Measurements from ENCODE around the gene SLC8A2.

Gene SLC8A2

GRCh38 chr19:47471733-47472457 lies at the start of gene SLC8A2:
SLC8A2 (minus strand) TSS chr19:47471893; CDS start chr19:47466403, 5,490 bp downstream.
- peak; percentile 62 for DNase-seq

DNA sequence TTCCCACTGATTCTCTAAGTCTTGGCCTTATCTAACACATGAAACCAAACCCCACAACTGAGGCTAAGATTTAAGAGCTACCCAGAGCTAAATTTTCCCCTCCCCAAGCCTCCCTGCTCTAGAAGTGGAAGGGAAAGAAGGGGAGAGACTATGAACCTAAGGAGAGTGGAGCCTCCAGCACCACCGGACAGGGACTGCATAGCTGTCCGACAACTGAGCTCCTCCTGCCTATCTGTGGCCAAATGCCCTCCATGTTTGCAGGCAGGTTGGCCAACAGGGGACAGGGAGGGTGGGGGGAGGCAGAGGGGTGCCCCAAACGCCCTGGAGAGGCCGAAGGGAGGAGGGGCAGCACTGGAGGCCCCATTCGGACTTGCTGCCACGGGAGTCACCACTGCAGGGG lies 49.1 kb upstream of the SLC8A2 start:
- DNase-seq = no peak

- no peak for DNase-seq
These were observed 48.7 kb upstream of the SLC8A2 start for GRCh38 chr19:47520343-47520806.

- DNase-seq = no peak
These were observed 47.2 kb upstream of the SLC8A2 start for GRCh38 chr19:47518854-47519253.

GRCh38 chr19:47518139-47518538 lies 46.4 kb upstream of the SLC8A2 start:
- DNase-seq = peak; percentile 75

DNA sequence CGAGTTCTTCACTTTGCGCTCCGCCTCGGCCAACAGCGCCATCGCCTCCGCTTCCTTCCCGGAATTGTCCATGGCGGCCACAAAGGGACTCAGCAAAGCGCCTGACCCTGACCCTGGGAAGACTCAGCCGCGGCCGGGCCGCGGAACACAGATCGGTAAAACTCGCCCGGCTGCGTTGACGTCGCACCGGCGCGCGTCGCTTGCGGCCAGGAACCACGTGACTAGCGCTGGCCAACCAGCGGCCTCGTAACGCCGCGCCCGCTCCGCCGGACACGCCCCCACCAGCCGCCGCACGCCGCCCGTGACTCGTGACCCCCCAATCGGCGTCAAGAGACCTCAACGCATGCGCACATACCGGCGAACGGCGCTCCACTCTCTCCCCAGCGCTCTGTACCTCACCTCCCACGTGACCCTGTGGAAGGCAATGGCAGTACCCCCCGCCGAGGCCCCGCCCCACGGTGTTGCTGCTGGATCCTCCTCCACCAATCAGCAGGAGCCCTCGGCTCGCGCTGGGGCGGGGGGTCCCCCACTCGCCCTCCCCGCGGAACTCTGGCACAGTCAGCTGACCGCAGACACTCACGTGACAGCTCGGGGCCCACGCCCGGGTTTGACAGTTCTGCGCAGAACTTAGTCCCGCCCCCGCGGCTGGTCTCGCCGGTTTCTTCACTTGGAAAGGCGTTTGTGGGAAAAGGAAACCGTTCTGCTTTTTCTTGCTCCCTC lies 43.3 kb upstream of the SLC8A2 start, which contains the start of gene NAPA:
TSS of gene NAPA (minus strand) at position 195 of the 720 bp plus-strand sequence. CDS start at position 72, 123 bp downstream.
- DNase-seq = peak; percentile 100

DNA sequence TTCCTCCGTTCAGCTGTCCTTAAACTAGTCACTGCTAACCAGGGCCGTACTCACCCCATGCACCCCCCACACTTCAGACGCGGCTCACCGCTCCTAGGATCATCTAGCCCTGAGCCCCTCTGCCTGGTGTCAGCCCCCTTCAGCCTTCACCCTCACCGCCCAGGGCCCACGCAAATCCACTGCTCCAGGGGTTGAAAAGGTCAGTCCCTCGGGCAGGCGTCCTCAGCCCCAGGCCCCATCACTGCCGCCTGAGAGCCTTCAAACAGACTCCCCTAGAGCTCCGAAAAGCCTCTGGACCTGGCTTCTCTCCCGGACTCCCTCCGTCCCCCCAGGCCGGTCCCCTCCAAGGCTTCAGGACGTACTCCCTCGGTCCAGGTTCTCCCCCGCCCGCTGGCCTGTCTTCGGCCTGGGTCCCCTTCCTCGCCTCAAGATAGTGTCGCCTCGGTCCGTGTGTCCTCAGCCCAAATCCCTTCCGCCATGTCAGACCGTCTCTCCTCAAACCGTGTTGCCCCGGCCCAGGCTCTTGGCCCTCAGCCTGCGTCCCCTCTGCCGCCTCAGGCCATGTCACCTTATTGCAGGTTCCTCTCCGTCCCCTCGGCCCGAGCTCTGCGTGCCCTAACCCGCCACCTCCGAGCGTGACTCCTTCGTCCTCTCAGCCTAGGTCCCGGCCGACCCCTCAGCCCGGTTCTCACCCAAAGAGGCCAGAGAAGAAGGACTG lies 42.6 kb upstream of the SLC8A2 start:
- no peak for DNase-seq

- no peak for DNase-seq
These were observed 41.2 kb upstream of the SLC8A2 start for GRCh38 chr19:47512948-47513319.

DNA sequence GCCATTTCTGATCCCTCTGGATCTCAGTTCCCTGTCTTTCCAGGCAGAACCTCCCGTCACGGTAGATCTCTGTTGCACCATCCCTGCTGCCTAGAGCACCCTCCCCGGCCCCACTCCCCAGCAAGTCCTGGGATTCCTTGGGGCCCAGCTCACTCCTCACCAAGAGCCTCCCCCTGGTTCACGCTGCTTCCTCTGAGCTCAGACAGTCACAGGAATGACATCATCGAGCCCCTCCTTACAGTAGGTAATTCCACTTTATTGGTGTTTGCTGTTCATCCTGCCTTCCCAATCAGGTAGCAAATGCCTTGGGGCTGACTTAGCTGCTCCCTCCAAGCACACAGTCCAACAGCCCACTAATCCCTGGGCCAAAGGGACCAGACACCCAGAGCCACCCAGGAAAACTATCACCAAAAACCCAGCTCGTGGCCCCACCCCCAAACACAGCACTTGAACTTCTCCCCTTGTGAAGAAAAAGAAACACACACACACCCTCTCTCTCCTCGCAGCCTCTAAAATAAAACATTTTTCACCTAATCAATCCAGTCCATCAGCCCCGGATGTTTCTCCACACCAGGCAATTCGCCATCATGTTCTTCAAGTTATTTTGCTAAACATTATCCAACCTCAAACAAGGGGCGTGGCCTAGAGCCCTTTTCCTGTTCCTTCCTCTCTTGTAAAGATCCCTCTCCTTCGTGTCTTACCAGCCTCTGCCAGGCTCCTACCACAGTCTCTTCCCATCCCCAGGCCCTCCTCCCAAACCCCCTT lies 40.7 kb upstream of the SLC8A2 start:
- no peak for DNase-seq

DNA sequence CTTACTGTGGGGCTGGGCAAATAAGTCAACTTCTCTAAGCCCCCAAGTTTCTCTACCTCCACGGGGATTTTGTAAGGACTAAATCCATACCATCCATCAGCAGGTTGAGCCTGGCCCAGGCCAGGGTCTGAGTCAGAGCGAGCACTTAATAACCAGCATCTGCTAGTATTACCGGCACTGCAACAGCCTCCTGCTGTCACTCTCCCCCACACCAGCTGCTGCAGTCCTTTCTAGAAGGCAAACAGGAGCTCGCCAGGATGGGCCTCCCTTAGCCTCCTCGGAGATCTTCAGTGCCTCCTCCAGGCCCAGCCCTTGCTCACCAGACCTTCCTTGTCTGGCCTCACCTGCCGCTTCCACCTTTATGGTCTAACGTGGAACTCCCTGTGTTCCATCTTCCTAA lies 40.0 kb upstream of the SLC8A2 start:
- no peak for DNase-seq

DNA sequence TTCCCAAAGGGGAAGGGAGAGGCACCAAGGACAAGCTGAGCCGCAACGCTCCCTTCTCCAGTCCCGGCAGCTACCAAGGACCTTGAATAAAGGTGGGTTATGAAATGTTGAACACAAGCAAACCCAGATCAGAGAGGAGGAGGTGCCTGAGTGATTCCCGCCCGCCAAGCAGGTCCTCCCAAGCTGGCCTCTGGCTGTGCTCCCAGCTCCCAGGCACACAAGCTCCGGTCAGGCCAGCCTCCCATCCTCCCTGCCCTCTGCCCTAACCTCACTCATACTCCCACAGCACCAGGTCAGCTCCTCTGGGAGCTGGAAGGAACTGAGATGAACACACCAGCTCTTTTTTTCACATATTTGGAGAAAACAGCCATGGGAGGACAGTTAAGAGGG lies 39.4 kb upstream of the SLC8A2 start:
- no peak for DNase-seq

- no peak for DNase-seq
These were observed 38.9 kb upstream of the SLC8A2 start for GRCh38 chr19:47510516-47511127.

- DNase-seq = no peak
These were observed 38.3 kb upstream of the SLC8A2 start for GRCh38 chr19:47509973-47510372.

GRCh38 chr19:47509170-47509847 lies 37.6 kb upstream of the SLC8A2 start:
- no peak for DNase-seq

DNA sequence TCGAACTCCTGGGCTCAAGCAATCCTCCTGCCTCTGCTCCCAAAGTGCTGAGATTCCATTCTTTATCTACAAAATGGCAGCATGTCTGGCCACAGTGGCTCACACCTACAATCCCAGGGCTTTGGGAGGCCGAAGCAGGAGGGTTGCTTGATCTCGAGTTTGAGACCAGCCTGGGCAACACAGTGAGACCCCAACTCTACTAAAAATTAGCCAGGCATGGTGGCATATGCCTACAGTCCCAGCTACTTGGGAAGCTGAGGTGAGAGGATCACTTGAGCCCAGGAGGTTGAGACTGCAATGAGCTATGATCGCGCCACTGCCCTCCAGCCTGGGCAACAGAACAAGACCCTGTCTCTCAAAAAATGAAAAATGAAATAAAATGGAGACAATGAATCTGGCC lies 37.0 kb upstream of the SLC8A2 start:
- DNase-seq = no peak

DNA sequence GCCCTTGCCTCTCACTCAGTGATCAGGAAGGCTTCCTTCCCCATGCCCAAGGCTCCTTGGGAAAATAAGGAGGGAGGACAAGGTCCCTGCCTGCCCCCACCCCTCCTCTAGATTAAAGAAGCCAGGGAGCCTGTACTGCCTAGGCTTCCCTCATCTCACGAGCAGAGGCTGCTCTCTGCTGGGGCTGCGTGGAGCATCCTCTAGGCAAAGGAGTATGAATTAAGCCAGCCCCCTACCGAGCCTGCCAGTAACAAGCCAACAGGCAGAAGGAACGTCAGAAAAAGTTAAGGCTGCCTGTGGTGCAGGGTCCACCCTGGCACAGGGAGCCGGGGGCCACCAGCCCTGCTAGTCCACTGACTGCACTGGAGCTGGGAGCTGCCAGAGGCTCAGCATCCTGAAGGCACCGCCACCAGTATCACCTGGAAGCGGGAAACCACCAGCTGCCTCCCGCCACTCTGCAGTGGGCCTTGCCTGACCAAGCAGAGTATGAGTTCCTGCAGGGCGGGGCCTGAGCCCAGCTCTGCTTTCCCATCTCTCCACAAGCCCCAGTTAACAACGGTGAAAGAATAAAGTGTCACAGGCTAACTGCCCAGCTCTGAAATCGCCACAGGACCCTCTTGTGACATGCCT lies 36.3 kb upstream of the SLC8A2 start:
- no peak for DNase-seq

DNA sequence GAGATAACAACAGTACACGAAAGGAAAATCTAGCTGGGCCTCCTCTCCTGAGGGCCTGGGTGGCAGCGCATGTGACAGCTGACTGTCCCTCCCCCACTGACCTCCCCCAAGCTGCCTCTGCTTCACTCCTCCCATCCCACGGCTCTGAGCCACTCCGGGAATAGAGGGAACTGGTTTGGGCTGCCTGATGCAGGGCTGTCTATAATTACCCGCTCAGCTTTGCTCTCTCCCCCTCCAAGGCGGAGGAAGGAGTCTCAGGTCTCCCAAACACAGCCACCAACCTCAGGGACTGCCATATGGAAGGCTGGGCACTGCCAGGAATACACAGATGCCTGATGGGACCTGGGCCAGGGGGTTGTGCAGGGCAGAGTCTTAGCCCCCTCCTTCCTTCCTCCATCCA lies 35.3 kb upstream of the SLC8A2 start:
- no peak for DNase-seq

DNA sequence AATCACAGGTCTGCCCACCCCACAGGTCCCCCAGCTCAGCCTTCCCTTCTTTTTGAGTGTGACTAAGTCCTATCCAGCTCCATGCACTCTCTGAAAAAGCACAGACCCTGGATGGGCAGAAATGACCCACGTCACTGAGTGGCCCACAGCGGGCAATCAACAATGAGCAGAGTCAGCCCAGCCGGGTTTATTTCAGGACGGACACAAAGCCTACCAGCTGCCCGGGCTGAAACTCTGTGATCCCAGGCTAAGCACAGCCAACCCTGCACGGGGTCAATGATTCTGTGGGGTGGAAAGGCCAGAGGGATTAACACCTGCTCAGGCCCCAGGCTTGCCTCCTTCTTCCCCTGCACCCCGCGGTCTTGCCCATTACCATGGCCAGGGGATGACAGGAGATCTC lies 34.8 kb upstream of the SLC8A2 start:
- no peak for DNase-seq

DNA sequence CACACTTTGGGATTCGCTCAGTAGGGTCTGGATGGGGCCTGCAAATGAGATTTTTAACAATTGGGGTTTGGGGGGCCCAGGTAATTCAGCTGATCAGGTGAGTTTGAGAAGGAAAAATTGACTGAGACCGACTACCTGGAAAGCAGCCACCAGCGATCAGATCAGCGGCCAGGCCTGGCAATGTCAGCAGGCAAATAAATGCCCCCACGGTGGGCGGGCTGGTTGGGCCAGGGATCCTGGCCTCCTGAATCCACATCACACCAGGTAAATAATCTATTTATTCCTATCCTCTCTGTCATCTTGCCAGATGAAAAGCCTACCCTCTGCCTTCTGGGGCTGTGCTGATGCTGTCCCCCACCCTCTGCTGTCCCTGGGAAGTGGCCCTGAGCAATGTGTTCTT lies 33.8 kb upstream of the SLC8A2 start:
- DNase-seq = no peak

DNA sequence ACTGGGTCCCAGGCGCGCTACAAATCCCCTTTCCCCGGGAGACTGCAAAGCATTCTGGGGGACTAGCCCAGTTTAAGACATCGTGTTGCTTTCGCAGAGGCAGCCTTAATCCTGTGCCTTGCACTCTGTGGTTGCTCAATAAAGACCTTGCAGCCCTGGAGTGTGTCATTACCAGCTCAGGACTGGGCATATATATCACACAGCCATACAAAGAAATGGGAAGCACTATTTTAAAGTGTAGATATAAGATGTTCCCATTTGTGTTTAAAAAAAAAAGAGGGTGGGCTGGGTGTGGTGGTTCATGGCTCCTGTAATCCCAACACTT lies 32.1 kb upstream of the SLC8A2 start:
- no peak for DNase-seq

DNA sequence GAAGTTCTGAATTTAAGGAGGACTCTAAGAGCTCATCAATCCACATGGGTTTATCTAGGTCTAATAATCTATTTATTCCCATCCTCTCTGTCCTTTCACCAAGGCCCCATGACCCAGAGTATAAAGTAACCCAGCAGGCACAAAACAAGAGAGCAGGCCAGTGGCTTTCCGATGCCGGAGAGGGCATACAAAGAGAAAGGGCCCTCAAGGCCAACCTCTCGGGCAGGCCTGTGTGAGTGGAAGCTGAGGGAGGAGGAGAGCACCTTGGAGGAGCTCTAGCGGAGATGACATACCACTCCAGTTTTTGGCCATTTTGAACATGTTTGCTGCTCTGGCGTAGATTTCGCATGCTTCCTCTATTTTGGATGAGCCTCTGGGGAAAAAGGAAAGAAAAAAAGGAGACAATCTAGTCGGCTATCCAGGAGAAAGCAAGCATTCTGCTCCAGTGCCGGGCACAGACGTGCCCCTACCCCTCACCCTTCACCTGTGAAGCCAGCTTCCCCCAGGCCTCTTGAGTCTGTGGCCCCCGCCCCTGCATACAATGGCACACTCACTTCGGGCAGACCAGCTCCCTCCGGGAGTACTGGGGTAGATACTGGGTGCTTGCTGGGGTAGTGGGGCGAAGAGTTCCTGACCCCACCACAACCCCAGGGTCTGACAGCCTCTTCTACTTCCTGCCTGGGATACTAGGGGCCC lies 31.6 kb upstream of the SLC8A2 start:
- no peak for DNase-seq
